Right renal cortex interstitium (tissue), 3 donors: ENCODE measurements around the gene CARD14. TPM values are rescaled to one million over a fixed set of nuclear protein-coding genes. Genes with fewer than 3 reads are reported as not detected.
"Not testable (repeated sequence)": the region's sequence is repeated elsewhere in the genome, so short reads cannot be mapped to it uniquely, and the experiment has no call there.

Experiments used
- DNase-seq, 3 donors: peaks; one replicate each; pipeline ENCODE4 v3.0.0-alpha.2; 2013; ENCODE audit warnings: low read depth in 3 of 3, low spot score in 2 of 3
- polyA plus RNA-seq, 3 donors: library from polyadenylated mRNA; unstranded; fragments of 120-200 nt; gene quantifications; one replicate each; pipeline ENCODE4 v1.2.1, GENCODE V29; 2013; ENCODE audit not compliant: insufficient read length in 3 of 3

CARD14 gene
- polyA plus RNA-seq, 3 donors = 0.57 to 0.93 (median 0.83) TPM

- no peak for DNase-seq
Observed at GRCh38 chr17:80222376-80223141, 52.7 kb downstream of the CARD14 start.

- no peak for DNase-seq
Observed at GRCh38 chr17:80223142-80223815, 53.4 kb downstream of the CARD14 start.

GRCh38 chr17:80223838-80224497, 54.1 kb downstream of the CARD14 start:
- no peak for DNase-seq

DNA sequence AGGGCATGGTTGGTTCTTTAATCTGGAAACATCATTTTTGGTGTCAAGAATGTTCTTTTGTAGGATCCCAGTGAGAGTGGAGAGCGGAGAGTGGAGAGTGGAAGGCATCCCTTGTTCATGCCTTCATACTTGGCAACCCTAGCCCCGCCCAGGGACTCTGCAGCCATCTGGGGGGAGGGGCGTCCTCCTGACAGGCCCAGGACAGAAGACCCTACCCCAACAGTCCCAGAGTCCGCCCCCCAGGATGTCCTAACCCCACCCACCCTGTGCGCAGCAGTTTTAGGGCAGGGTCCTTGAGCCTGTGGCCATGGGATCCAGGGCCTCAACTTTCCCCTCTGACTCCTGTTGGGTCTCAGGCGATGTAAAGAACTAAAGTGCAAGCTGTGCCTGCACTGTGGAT, 54.9 kb downstream of the CARD14 start:
- DNase-seq = no peak

GRCh38 chr17:80225230-80225629, 55.4 kb downstream of the CARD14 start:
- no peak for DNase-seq

DNA sequence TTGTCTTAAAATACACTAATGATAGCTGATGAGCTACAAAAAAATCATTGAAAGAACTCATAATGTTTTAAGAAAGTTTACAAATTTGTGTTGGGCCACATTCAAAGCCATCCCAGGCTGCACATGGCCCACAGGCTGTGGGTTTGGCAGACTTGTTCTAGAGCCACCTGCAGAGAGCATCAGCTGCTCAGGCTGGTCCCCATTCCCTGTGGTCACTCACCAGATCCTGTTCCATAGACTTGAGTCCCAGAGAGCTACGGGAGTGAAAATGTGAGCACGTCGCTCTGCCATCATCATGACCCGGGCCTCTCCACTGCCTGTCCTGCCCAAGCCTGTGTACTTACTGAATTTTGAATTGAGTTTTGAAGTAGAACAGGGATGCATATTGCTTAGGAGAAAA, 57.3 kb downstream of the CARD14 start:
- DNase-seq = no peak

DNA sequence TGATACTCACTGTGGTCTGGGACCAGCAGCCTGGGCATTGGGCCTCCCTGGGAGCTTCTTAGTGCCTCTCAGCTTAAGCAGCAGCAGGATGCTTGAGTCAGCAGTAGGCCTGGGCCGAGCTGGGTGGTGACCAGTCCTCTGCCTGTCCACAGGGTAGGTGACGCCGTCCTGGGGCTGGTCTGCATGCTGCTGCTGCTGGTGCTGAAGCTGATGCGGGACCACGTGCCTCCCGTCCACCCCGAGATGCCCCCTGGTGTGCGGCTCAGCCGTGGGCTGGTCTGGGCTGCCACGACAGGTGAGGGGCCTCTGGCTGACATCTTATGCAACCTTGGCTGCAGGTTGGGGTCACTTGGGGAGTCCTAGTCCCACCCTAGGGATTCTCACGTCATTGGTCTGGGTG, 57.8 kb downstream of the CARD14 start:
- no peak for DNase-seq

- DNase-seq = no peak
Observed at GRCh38 chr17:80228477-80228876, 58.6 kb downstream of the CARD14 start.

GRCh38 chr17:80229011-80229410, 59.2 kb downstream of the CARD14 start:
- DNase-seq = no peak

- DNase-seq = no peak
Observed at GRCh38 chr17:80232438-80232837, 62.6 kb downstream of the CARD14 start.

DNA sequence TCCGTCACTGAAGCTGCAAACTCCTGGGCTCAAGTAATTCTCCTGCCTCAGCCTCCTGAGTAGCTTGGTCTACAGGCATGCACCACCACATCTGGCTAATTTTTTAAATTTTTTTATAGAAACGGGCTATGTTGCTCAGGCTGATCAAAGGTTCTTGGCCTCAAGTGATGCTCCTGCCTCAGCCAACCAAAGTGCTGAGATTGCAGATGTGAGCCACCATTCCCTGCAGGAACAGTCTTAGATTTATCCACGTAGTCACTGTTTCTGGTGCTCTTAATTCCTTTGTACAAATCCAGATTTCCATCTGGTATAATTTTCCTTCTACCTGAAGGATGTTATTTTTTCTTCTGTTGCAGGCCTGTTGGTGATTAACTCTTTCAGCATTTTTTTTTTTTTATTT, 63.4 kb downstream of the CARD14 start:
- no peak for DNase-seq

- no peak for DNase-seq
Observed at GRCh38 chr17:80236911-80237310, 67.1 kb downstream of the CARD14 start.

- no peak for DNase-seq
Observed at GRCh38 chr17:80237386-80237785, 67.6 kb downstream of the CARD14 start.

GRCh38 chr17:80242505-80242904, 72.7 kb downstream of the CARD14 start:
- no peak for DNase-seq

GRCh38 chr17:80243526-80244433, 74.0 kb downstream of the CARD14 start:
- DNase-seq = no peak

- DNase-seq = not testable (repeated sequence)
Observed at GRCh38 chr17:80244448-80244847, 74.6 kb downstream of the CARD14 start.

DNA sequence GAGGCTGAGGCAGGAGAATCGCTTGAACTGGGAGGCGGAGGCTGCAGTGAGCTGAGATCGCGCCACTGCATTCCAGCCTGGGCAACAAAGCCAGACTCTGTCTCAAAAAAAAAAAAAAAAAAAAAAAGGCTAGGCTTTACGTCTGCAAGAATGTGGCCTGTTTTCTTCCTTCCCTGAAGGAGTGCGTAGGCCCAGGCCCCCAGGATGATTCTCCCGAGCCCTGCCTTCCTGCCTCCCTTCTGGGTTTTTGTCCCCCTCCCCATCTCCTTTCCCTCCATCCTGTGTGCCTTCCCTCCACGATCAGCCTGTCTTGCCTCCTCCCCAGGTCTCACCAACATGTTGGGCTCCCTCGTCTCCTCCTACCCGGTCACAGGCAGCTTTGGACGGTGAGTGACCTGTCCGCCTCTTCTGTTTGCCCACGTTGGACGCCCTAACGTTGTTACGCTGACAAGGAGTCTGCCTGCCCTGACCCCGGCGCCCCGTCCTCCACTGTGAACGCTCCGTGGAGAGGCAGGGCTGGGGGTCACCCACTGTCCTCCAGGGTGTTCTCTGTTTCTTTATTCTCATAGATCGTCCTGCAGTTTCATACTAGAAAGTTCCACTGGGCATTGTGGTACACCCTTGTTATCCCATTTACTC, 75.2 kb downstream of the CARD14 start:
- DNase-seq = no peak

GRCh38 chr17:80245566-80246265, 75.9 kb downstream of the CARD14 start:
- no peak for DNase-seq

GRCh38 chr17:80246266-80246681, 76.4 kb downstream of the CARD14 start:
- DNase-seq = no peak

DNA sequence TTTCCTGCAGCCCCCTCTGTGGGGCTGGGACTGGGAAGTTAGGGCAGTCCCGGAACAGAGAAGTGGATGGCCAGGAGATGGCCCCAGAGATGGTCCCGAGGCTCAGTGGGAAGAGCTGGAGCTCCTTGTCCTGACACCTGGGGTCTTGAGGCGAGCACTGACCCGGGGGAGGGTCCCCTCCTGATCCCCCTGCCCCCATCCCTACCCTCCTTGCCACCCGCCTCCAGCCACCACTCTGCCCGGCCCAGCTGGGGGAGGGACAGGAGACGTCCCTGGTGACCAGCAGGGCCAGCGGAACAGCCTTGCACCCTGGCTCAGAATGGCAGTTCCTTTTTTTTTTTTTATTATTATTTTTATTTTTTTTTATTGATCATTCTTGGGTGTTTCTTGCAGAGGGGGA, 76.9 kb downstream of the CARD14 start:
- DNase-seq = no peak
